Measurements from ENCODE around the gene CEP152.
"Not testable (repeated sequence)": the region's sequence is repeated elsewhere in the genome, so short reads cannot be mapped to it uniquely, and the experiment has no call there.

Gene CEP152

GRCh38 chr15:48810414-48811324 lies at the start of gene CEP152:
TSS of gene CEP152 (minus strand) at chr15:48811069. CDS start at chr15:48805649, 5,420 bp downstream.
- peak; percentile 88 for TF ChIP-seq POLR2A (IDR thresholded peaks at IDR 0.05; ENCODE audit: low read length)
- no peak for TF ChIP-seq GATA1 (IDR thresholded peaks at IDR 0.05; ENCODE audit: low read depth, low read length)
- peak; percentile 100 for DNase-seq

GRCh38 chr15:48859426-48859825 lies 48.6 kb upstream of the CEP152 start:
- DNase-seq, result no peak
- TF ChIP-seq GATA1 (IDR thresholded peaks at IDR 0.05; ENCODE audit: low read depth, low read length) (no peak), POLR2A (IDR thresholded peaks at IDR 0.05; ENCODE audit: low read length) (no peak)

- TF ChIP-seq POLR2A (IDR thresholded peaks at IDR 0.05; ENCODE audit: low read length) (peak; percentile 31), GATA1 (IDR thresholded peaks at IDR 0.05; ENCODE audit: low read depth, low read length) (no peak)
- peak; percentile 83 to 84 for DNase-seq
Measured at GRCh38 chr15:48858401-48858800, 47.5 kb upstream of the CEP152 start.

GRCh38 chr15:48856942-48857341 lies 46.1 kb upstream of the CEP152 start:
- DNase-seq, result no peak
- no peak for TF ChIP-seq GATA1 (IDR thresholded peaks at IDR 0.05; ENCODE audit: low read depth, low read length)
- no peak for TF ChIP-seq POLR2A (IDR thresholded peaks at IDR 0.05; ENCODE audit: low read length)

- peak; percentile 24 to 46 for DNase-seq
- no peak for TF ChIP-seq GATA1 (IDR thresholded peaks at IDR 0.05; ENCODE audit: low read depth, low read length)
- no peak for TF ChIP-seq POLR2A (IDR thresholded peaks at IDR 0.05; ENCODE audit: low read length)
Measured at GRCh38 chr15:48855501-48856440, 44.9 kb upstream of the CEP152 start.

GRCh38 chr15:48854434-48854833 lies 43.6 kb upstream of the CEP152 start:
- not testable (repeated sequence) for DNase-seq

- TF ChIP-seq POLR2A (IDR thresholded peaks at IDR 0.05; ENCODE audit: low read length), result no peak
- no peak for TF ChIP-seq GATA1 (IDR thresholded peaks at IDR 0.05; ENCODE audit: low read depth, low read length)
- peak; percentile 25 to 61 for DNase-seq
Measured at GRCh38 chr15:48851956-48852355, 41.1 kb upstream of the CEP152 start.

- DNase-seq, result no peak
- no peak for TF ChIP-seq POLR2A (IDR thresholded peaks at IDR 0.05; ENCODE audit: low read length)
- no peak for TF ChIP-seq GATA1 (IDR thresholded peaks at IDR 0.05; ENCODE audit: low read depth, low read length)
Measured at GRCh38 chr15:48850648-48851047, 39.8 kb upstream of the CEP152 start.

GRCh38 chr15:48845123-48845522 lies 34.3 kb upstream of the CEP152 start:
- DNase-seq, result no peak
- TF ChIP-seq POLR2A (IDR thresholded peaks at IDR 0.05; ENCODE audit: low read length), result no peak
- no peak for TF ChIP-seq GATA1 (IDR thresholded peaks at IDR 0.05; ENCODE audit: low read depth, low read length)

- DNase-seq, result no peak
- TF ChIP-seq POLR2A (IDR thresholded peaks at IDR 0.05; ENCODE audit: low read length) (no peak), GATA1 (IDR thresholded peaks at IDR 0.05; ENCODE audit: low read depth, low read length) (no peak)
Measured at GRCh38 chr15:48842501-48842900, 31.6 kb upstream of the CEP152 start.

- no peak for DNase-seq
- no peak for TF ChIP-seq POLR2A (IDR thresholded peaks at IDR 0.05; ENCODE audit: low read length)
- no peak for TF ChIP-seq GATA1 (IDR thresholded peaks at IDR 0.05; ENCODE audit: low read depth, low read length)
Measured at GRCh38 chr15:48834756-48835155, 23.9 kb upstream of the CEP152 start.

- DNase-seq, result peak in 1 of 2 experiments; percentile 26
Measured at GRCh38 chr15:48833526-48834239, 22.8 kb upstream of the CEP152 start.

GRCh38 chr15:48832648-48833047 lies 21.8 kb upstream of the CEP152 start:
- no peak for TF ChIP-seq GATA1 (IDR thresholded peaks at IDR 0.05; ENCODE audit: low read depth, low read length)
- no peak for TF ChIP-seq POLR2A (IDR thresholded peaks at IDR 0.05; ENCODE audit: low read length)
- no peak for DNase-seq

More at GRCh38 chr15:48833526-48834239, 22.8 kb upstream of the CEP152 start:
- TF ChIP-seq GATA1 (IDR thresholded peaks at IDR 0.05; ENCODE audit: low read depth, low read length), result no peak
- no peak for TF ChIP-seq POLR2A (IDR thresholded peaks at IDR 0.05; ENCODE audit: low read length)

All from erythroblast (primary cell).